Neuron (in vitro differentiated cells): ENCODE data around the gene MYPN.

Source experiments
- H2AFZ ChIP-seq: one replicate; pipeline ENCODE4 v1.6.1; 2013; ENCODE audit warnings: low read depth, mild to moderate bottlenecking, inconsistent platforms, low read length, moderate library complexity
- H3K27me3 ChIP-seq: one replicate; pipeline ENCODE4 v1.6.1; 2013; ENCODE audit warnings: low read length; ENCODE audit not compliant: insufficient read depth
- H3K36me3 ChIP-seq: one replicate; pipeline ENCODE4 v1.6.1; 2013; ENCODE audit warnings: low read length; ENCODE audit not compliant: insufficient read depth
- H3K4me1 ChIP-seq: one replicate; pipeline ENCODE4 v1.6.1; 2013; ENCODE audit warnings: low read length; ENCODE audit not compliant: insufficient read depth
- H3K4me3 ChIP-seq: 2 replicates; pipeline ENCODE4 v1.5.1; 2013; ENCODE audit warnings: mild to moderate bottlenecking, low read length, moderate library complexity
- H3K9me3 ChIP-seq: one replicate; pipeline ENCODE4 v1.6.1; 2013; ENCODE audit warnings: low read length

The MYPN gene

GRCh38 chr10:68261132-68261856, 152.0 kb downstream of the MYPN start:
- Histone ChIP-seq H3K4me1 (no peaks in the 10 kb centered on the region), H3K36me3 (no peaks in the 10 kb centered on the region), H2AFZ (no peak overlapping the region)

More at GRCh38 chr10:68261132-68261856, 152.0 kb downstream of the MYPN start:
- Histone ChIP-seq H3K4me3 (no peak overlapping the region), H3K9me3 (no peaks in the 10 kb centered on the region), H3K27me3 (no peaks in the 10 kb centered on the region)
